ENCODE results near the gene MAML3.

MAML3 gene

GRCh38 chr4:139858436-139859205 is 295.4 kb downstream of the MAML3 start:
- no peak for DNase-seq

- no peak for DNase-seq
Observed at GRCh38 chr4:139857977-139858376, 296.0 kb downstream of the MAML3 start.

GRCh38 chr4:139857021-139857420 is 297.0 kb downstream of the MAML3 start:
- peak; percentile 79 for DNase-seq

DNA sequence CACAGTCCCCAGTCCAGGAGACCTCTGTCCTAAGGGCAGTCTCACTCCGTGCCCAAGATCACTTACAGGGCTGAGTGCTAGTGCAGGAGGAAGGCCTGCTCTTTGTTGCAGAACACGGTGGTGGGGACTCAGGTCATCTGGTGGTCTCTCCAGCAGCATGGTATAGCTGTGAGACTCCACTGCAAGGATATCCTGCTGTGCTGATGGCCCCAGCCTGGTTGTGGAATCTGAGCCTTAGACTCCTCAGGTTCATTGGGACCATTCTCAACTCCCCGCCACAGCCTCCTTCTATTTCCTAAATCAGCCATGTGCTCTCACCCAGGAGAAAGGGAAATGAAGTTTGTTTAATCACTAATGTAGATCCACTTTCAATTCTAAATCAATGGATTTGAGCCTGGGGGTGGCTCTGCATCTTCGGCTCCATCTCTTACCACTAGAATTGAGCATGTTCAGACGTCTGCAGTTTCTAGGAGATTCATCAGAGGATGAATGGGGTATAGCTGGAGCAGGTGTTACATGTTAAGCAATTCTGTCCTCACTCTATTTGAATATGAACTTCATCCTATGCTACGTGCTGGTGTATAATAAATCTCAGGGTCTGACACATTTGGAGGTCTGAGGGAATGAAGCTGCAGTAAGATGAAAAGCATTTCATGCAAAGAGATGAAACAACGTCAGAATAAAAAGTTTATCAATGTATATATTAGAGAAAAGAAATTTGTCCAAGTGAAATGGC is 299.1 kb downstream of the MAML3 start:
- no peak for DNase-seq

DNA sequence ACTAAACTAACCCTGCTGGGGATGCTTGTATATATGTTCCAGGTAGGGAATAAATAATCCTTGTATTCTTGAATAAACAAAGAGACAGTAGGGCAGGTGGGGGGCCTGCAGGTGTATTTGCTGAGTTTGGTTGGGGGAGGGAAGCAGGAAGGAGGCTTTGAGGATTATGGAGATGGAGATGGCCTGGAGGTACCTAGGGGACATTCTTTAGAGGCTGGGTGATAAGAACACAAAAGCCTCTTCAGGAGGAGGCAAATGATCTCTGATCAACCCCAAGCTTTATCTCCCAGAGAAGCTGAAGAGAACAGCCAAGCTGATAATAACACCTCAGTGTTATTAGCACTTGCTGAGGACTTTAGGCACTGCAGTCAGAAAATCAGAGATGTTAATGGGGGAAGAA is 300.7 kb downstream of the MAML3 start:
- DNase-seq: peak; percentile 41

DNA sequence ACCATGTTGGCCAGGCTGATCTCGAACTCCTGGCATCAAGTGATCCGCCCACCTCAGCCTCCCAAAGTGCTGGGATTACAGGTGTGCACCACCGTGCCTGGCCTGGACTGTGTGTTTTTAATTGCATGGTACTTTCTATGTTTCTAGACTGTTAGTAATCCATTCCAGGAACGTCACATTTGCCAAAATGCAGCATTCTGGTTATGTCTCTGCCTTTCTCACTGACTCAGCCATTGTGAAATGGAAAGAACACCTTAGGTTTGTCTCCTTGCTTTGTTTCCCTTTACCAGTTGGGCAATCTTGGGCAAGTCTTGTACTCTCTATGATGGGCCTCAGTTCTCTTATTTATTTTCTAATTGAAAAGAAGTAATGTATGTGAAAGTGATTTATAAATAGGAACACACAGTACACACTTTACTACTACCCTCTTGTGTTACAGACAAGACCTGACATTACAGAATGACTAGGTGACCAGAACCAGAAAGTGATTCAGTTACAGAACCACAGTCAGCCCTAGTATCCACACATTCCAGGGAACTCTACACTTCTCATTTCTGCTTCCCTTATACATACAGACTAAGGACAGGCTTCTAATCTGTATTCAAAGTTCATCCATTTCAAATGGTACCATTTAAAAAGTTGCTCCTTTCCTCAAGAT is 301.2 kb downstream of the MAML3 start:
- no peak for DNase-seq

GRCh38 chr4:139851639-139852038 is 302.3 kb downstream of the MAML3 start:
- peak; percentile 69 for DNase-seq

DNA sequence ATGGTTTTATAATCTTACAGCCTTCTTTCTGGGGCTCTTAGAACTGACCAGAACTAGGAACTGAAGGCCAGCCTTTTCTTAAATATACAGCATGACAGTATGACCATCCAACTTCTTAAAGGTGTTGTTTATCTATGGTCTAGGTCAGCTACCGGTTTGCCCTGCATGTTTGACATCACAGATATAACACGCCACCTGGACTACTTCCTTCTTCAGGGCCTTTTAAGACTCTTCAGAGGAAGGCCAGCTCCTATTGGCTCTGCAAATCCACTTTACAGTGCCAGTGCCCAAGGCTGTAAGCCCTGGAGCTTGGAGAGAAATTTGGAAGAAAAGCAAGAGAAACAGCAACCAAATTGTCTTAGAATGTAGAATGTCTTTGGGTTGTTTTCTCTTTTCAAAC is 302.9 kb downstream of the MAML3 start:
- no peak for DNase-seq

GRCh38 chr4:139849219-139849618 is 304.8 kb downstream of the MAML3 start:
- peak; percentile 72 for DNase-seq

DNA sequence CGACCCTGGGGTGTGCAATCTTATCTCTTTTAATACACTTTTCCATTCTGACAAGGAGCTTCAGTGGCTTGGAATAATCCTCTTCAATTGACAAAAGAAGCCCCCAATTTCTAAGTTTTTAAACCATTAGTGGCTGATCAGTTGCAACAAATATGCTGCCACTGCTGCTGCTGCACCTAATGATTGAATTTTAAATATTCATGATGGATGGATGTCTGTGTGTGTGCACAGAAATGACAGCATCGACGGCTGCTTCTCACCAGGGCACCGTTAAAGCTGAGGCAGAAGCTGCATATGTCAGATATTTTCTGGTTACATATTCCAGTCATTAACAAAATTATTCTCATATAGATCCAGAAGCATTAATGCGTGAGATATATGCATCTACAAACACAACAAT is 306.0 kb downstream of the MAML3 start:
- peak; percentile 28 for DNase-seq

DNA sequence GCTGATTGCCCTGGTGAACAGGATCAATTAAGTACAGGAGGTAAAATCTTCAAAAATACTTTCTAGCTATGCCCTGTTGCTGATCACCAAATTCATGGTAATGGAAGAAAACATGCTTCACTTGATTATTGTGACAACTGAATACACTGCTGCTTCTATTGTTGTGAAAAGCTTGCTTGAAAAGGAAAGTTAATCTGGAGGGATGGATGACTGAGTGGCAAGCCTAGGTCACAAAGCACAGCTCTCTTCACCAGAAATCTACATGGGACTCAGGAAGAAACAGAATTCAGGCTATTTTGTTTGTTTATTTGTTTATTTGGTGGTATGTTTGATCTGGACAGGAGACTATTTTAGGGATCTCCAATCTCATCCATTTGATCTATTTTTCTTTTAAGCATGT is 306.4 kb downstream of the MAML3 start:
- peak; percentile 51 for DNase-seq

DNA sequence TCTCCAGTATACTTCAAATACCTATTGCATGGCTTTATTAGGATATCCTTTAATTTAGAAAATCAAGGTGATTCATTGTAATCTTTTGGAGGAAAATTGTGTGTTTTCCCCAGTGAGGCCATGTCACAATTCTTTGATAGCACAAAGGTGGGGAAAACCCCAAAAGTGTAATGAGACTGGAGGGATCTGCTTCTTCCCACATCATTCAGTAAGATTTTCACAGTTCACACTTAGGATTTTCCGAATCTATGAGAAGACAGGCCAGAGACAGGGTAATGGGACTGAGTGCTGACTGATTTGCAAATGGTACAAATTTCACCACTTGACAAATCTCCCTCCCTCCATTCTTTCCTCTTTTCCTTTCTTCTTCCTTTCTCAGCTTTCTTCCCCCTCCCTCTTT is 307.2 kb downstream of the MAML3 start:
- no peak for DNase-seq

DNA sequence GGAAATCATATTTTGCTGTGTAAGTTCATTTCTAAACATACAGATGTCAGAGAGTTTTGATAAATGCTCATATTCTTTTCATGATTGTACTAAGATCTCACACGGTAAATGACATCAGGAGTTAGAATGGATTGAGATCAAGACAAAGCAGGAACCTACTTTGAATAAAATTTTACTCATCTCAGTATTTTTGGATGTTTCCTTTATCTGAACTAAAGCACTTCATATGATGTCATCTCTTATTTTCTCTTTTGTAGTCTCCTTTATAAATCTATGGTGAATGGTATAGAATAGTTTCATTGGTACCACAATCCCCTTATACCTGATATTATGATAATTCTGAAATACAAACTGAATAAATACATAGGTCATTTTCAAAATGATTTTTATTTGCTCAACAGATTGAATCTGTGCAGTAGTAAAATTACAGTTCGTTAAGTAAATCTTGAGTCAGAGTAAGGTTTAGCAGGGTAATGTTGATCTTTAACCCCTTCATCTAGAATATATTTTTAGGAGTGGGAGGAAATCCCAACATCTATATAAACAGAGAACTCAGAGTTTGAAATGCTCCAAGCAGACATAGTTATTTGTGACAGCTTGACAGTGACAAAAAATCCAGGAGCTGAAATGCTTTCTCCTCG is 308.4 kb downstream of the MAML3 start:
- DNase-seq: peak; percentile 49

GRCh38 chr4:139844459-139845036 is 309.4 kb downstream of the MAML3 start:
- DNase-seq: peak; percentile 84

GRCh38 chr4:139844057-139844456 is 309.9 kb downstream of the MAML3 start:
- DNase-seq: no peak

- DNase-seq: no peak
Observed at GRCh38 chr4:139843641-139844040, 310.3 kb downstream of the MAML3 start.

DNA sequence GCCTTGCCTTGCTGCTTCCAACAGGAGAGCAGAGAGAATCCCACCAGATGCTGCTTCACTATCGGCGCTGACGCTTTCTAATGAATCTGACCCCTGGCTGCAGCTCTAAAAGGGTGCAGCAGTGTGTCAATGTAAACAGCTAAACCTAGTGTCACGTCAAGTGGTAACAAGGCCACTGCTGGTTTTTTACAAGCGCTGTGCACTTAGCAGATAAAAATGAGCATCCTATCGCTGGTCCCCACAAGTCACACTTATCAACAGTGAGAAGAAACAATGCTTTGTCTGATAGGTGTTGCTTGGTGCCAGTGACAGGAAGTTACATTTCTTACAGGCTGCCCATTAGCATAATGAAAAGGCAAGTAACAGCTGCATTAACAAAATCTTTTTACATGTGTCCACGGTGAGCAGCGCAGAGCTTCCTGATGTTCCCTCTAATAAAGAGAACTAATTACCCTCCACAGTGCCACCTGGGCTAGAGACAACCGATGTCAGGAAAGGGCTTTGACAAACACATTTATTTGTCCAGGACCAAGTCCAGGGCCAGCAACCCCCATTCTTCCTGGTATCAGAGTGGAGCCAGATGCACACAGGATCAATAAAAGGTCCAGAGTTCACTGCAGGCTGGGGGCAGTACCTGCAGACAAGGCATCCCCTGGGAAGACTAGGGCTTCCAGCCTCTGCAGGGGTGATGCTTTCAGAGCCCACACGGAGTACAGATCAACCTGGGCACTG is 312.4 kb downstream of the MAML3 start:
- peak; percentile 99 for DNase-seq

DNA sequence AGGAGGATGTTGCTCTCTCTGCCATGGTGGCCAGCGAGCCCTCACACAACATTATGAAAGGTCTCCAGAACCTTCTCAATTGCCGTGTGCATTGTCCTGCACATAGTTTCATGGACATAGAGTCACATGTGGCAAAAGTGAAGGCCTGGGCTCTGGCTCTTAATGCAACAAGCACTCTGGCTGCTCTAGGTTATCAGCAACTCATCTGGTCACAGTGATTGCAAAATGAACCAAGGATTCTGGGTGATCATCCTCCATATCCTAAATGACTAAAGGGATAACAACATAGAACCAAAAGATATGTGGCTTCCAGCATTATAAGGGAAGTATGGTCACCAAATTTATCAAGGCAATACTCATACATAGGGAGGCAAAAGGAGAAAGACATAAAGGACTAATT is 313.2 kb downstream of the MAML3 start:
- DNase-seq: peak; percentile 31

DNA sequence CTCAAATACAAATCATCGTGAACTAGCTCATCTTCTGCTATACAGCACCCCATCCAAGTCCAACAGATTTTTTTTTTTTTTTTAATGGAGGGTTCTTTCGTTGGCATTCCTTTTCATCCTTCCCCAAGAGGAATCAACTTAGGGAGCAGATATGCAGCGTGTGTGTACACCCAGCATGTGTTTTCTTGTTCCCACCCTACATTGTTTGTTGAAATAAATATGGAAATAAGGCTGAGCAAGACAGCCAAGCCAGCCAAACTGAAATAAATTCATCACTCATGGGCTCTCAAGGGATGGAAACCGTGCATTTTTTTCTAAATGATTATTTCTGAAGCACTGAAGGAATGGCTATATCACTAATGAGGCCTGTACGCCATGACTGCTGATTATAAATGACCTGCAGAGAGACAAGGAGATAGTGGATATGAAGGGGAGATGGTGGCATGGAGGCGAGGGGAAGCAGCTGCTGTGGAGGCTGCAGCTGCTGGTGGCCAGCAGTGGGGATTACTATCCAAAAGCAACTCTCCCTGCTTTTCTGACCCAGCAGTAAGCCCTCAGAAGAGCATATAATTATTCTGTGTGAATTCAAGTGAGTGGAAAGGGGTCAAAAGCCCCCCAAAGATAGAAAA is 314.5 kb downstream of the MAML3 start:
- peak; percentile 54 for DNase-seq

GRCh38 chr4:139838811-139839210 is 315.2 kb downstream of the MAML3 start:
- DNase-seq: no peak

- no peak for DNase-seq
Observed at GRCh38 chr4:139834981-139835391, 319.0 kb downstream of the MAML3 start.

DNA sequence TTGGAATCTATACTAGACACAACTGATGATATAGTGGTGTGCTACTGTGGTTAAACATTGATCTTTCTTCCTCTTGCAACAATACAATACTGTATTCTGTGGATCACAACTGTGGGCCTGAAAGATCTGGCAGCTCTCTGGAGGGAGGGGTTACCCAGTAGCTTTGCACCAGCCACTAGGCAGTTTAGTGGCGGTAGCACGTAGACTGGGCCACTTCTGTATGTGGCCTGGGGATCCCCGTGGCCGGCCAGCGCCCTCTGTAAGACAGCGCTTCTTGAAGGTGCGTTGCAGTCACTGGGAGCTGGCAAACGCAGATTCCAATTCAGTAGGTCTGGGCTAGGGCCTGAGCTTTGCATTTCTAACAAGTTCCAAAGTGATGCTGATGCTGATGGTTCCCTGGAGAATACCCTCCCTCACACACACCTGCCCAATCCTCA is 319.7 kb downstream of the MAML3 start:
- peak; percentile 67 for DNase-seq
